GM23338 (cell line): Measurements from ENCODE around the gene NXF1. TPM values are rescaled to one million over a fixed set of nuclear protein-coding genes. Genes with fewer than 3 reads are reported as not detected.

ENCODE experiments used
- ATAC-seq: fragments of 200-7000 bp; cut with Tn5 transposase; 3 replicates; pipeline ENCODE4 v1.9.1; 2020
- DNase-seq: peaks from one replicate; pipeline ENCODE4 v3.0.0-alpha.2; 2015; ENCODE audit warnings: low spot score
- H2AFZ ChIP-seq: fragments of 200-600 bp; sonication (generic); 2 replicates; pipeline ENCODE4 v1.8.0; 2016; ENCODE audit warnings: antibody characterized with exemption, mild to moderate bottlenecking, moderate library complexity
- H3F3A ChIP-seq: fragments of 200-600 bp; sonication (generic); replicated peaks from 2 replicates; pipeline ENCODE4 v1.8.0; 2017; ENCODE audit warnings: antibody characterized with exemption, mixed run types, low read depth
- H3K27ac ChIP-seq: fragments of 200-600 bp; sonication (generic); 2 replicates; pipeline ENCODE4 v1.6.1; 2016; ENCODE audit warnings: low read depth
- H3K27me3 ChIP-seq: fragments of 200-600 bp; sonication (generic); 2 replicates; pipeline ENCODE4 v1.8.0; 2016; ENCODE audit warnings: mild to moderate bottlenecking, mixed run types, moderate library complexity; ENCODE audit not compliant: insufficient read depth
- H3K36me3 ChIP-seq: fragments of 200-600 bp; sonication (generic); 2 replicates; pipeline ENCODE4 v1.8.0; 2016; ENCODE audit warnings: mild to moderate bottlenecking; ENCODE audit not compliant: insufficient read depth
- H3K4me1 ChIP-seq: fragments of 200-600 bp; sonication (generic); 2 replicates; pipeline ENCODE4 v1.8.0; 2016; ENCODE audit warnings: mild to moderate bottlenecking, moderate library complexity; ENCODE audit not compliant: insufficient read depth
- H3K4me2 ChIP-seq: fragments of 200-600 bp; sonication (generic); 2 replicates; pipeline ENCODE4 v1.7.1; 2017; ENCODE audit warnings: mixed run types
- H3K4me3 ChIP-seq: fragments of 200-600 bp; sonication (generic); 2 replicates; pipeline ENCODE4 v1.6.1; 2016; ENCODE audit warnings: mixed run types
- H3K79me2 ChIP-seq: fragments of 200-600 bp; sonication (generic); replicated peaks from 2 replicates; pipeline ENCODE4 v1.8.0; 2017; ENCODE audit warnings: mild to moderate bottlenecking; ENCODE audit not compliant: insufficient read depth
- H3K9me2 ChIP-seq: fragments of 200-600 bp; sonication (generic); 2 replicates; pipeline ENCODE4 v1.8.0; 2017; ENCODE audit not compliant: insufficient read depth
- H4K20me1 ChIP-seq: fragments of 200-600 bp; sonication (generic); replicated peaks from 2 replicates; pipeline ENCODE4 v1.8.0; 2017; ENCODE audit warnings: mild to moderate bottlenecking; ENCODE audit not compliant: insufficient read depth
- H3K27ac Mint-ChIP-seq: 2 replicates; pipeline ENCODE4 v1.8.0; 2020; ENCODE audit warnings: inconsistent platforms, mild to moderate bottlenecking, moderate library complexity, mixed read lengths
- H3K27me3 Mint-ChIP-seq: 3 replicates; pipeline ENCODE4 v1.8.0; 2022; ENCODE audit warnings: low read depth, mild to moderate bottlenecking, moderate library complexity, mixed read lengths, inconsistent platforms; ENCODE audit not compliant: insufficient read depth, poor library complexity
- H3K36me3 Mint-ChIP-seq: 3 replicates; pipeline ENCODE4 v1.8.0; 2021; ENCODE audit warnings: low read depth, mild to moderate bottlenecking, inconsistent platforms, moderate library complexity, mixed read lengths
- H3K4me1 Mint-ChIP-seq: 3 replicates; pipeline ENCODE4 v1.8.0; 2020; ENCODE audit warnings: mild to moderate bottlenecking, inconsistent platforms, mixed read lengths
- H3K4me3 Mint-ChIP-seq: 3 replicates; pipeline ENCODE4 v1.8.0; 2021; ENCODE audit warnings: moderate library complexity, mild to moderate bottlenecking, inconsistent platforms, mixed read lengths
- H3K9me3 Mint-ChIP-seq: 3 replicates; pipeline ENCODE4 v1.8.0; 2020; ENCODE audit warnings: moderate library complexity, mild to moderate bottlenecking, inconsistent platforms, mixed read lengths
- CREB1 ChIP-seq: fragments of 250-450 bp; sonication (Bioruptor Pico); IDR thresholded peaks from 2 replicates; pipeline ENCODE4 v1.5.0; 2020; ENCODE audit warnings: low read depth, mild to moderate bottlenecking, moderate library complexity
- CTCF ChIP-seq, 2 experiments: fragments of 200-600 bp in 1 of 2; sonication (generic) in 1 of 2; conservative IDR thresholded peaks; 2 replicates each; pipeline versions ENCODE4 v1.5.1 to v1.6.1; 2016 to 2017; ENCODE audit warnings: antibody characterized with exemption in 2 of 2, low read depth in 2 of 2, mild to moderate bottlenecking in 2 of 2, moderate library complexity in 1 of 2
- ETS1 ChIP-seq: IDR thresholded peaks from 2 replicates; pipeline ENCODE4 v1.6.1; 2016; ENCODE audit warnings: antibody characterized with exemption
- EZH2 ChIP-seq: fragments of 200-600 bp; sonication (generic); IDR thresholded peaks from one replicate; pipeline ENCODE4 v1.8.0; 2017; ENCODE audit warnings: antibody characterized with exemption, mild to moderate bottlenecking, low read depth; ENCODE audit not compliant: unreplicated experiment
- EZH2phosphoT487 ChIP-seq: fragments of 200-600 bp; sonication (generic); IDR thresholded peaks from one replicate; pipeline ENCODE4 v1.8.1; 2018; ENCODE audit warnings: antibody characterized with exemption; ENCODE audit not compliant: unreplicated experiment
- JUNB ChIP-seq: IDR thresholded peaks from one replicate; pipeline ENCODE4 v1.6.1; 2016; ENCODE audit warnings: antibody characterized with exemption; ENCODE audit not compliant: unreplicated experiment
- NANOG ChIP-seq: IDR thresholded peaks from 2 replicates; pipeline ENCODE4 v1.6.1; 2016; ENCODE audit warnings: antibody characterized with exemption, borderline replicate concordance
- POLR2AphosphoS5 ChIP-seq: IDR thresholded peaks from 2 replicates; pipeline ENCODE4 v1.6.1; 2016; ENCODE audit warnings: antibody characterized with exemption, low read depth
- REST ChIP-seq: IDR thresholded peaks from one replicate; pipeline ENCODE4 v1.6.1; 2018; ENCODE audit warnings: antibody characterized with exemption; ENCODE audit not compliant: unreplicated experiment
- STAT1 ChIP-seq: IDR thresholded peaks from one replicate; pipeline ENCODE4 v1.6.1; 2016; ENCODE audit warnings: antibody characterized with exemption; ENCODE audit not compliant: unreplicated experiment
- ZNF114 ChIP-seq: fragments of 250-450 bp; sonication (Bioruptor Pico); IDR thresholded peaks from 2 replicates; pipeline ENCODE4 v1.5.0; 2020; ENCODE audit warnings: mild to moderate bottlenecking, moderate library complexity
- ZNF331 ChIP-seq: fragments of 250-450 bp; sonication (Bioruptor Pico); IDR thresholded peaks from 2 replicates; pipeline ENCODE4 v1.5.0; 2020; ENCODE audit warnings: low read depth, mild to moderate bottlenecking, moderate library complexity
- ZNF462 ChIP-seq: fragments of 250-450 bp; sonication (Bioruptor Pico); IDR thresholded peaks from 2 replicates; pipeline ENCODE4 v1.5.0; 2020; ENCODE audit warnings: mild to moderate bottlenecking, moderate library complexity
- polyA plus RNA-seq: library from polyadenylated mRNA; unstranded; fragments of >200 nt; fragmentation: Nextera tagmentation; extraction: Ambion mirVana; gene quantifications from 2 replicates; pipeline ENCODE4 v1.2.1, GENCODE V29; 2016
- total RNA-seq: library from RNA; depleted of rRNA; stranded (reverse); fragments of >200 nt; shearing (Covaris generic); gene quantifications from 2 replicates; pipeline ENCODE4 v1.2.3, GENCODE V29; 2014

The NXF1 gene
- total and polyA plus RNA-seq, 2 experiments from 2014 or later, result 31.7 to 31.8 TPM

GRCh38 chr11:62777389-62777788 is 27.9 kb downstream of the NXF1 start:
- no peak overlapping the region; the same call in 2 of the 3 replicates for H3K4me3 Mint-ChIP-seq
- Histone ChIP-seq H3K27me3 (no peaks in the 10 kb centered on the region), H3K9me2 (no peaks in the 10 kb centered on the region), H3F3A (0 out of 2 replicates have a peak, but pooled peaks cover 3% of the 10 kb centered on the region), H3K36me3 (peaks cover 17% of the 10 kb centered on the region; the same call in 1 of the 2 replicates), H2AFZ (no peak overlapping the region), H3K27ac (no peak overlapping the region), H3K4me1 (no peaks in the 10 kb centered on the region), H3K4me3 (no peak overlapping the region), H4K20me1 (peaks cover 3% of the 10 kb centered on the region; the same call in 1 of the 2 replicates), H3K4me2 (no peak overlapping the region), H3K79me2 (peaks cover 23% of the 10 kb centered on the region)
- H3K9me3 Mint-ChIP-seq, result no peaks in the 10 kb centered on the region
- ATAC-seq (no peak), DNase-seq (no peak)
- H3K27ac Mint-ChIP-seq, result no peak overlapping the region
- TF ChIP-seq ETS1, result no peak
- no peak for TF ChIP-seq ZNF462 (CRISPR knock-in tag)
- no peak for TF ChIP-seq EZH2
- no peak for TF ChIP-seq REST
- no peak for TF ChIP-seq CTCF (conservative IDR thresholded peaks at IDR 0.05; ENCODE audit: low read depth in 2 of 2)
- TF ChIP-seq STAT1, result no peak
- no peak for TF ChIP-seq POLR2AphosphoS5
- TF ChIP-seq EZH2phosphoT487, result no peak
- no peak for TF ChIP-seq CREB1
- no peak for TF ChIP-seq ZNF331
- TF ChIP-seq JUNB, result no peak
- no peak for TF ChIP-seq NANOG
- TF ChIP-seq ZNF114 (CRISPR knock-in tag), result no peak
- H3K4me1 Mint-ChIP-seq, result no peaks in the 10 kb centered on the region
- H3K36me3 Mint-ChIP-seq, result peaks cover 62% of the 10 kb centered on the region
- peaks cover 6% of the 10 kb centered on the region for H3K27me3 Mint-ChIP-seq
